ENCODE measurements around the gene TBKBP1. TPM values are rescaled to one million over a fixed set of nuclear protein-coding genes. Genes with fewer than 3 reads are reported as not detected.

Gene TBKBP1
- total RNA-seq, 4 donors from 2014 or later = 3.1 to 12.7 (median 7.9) TPM

DNA sequence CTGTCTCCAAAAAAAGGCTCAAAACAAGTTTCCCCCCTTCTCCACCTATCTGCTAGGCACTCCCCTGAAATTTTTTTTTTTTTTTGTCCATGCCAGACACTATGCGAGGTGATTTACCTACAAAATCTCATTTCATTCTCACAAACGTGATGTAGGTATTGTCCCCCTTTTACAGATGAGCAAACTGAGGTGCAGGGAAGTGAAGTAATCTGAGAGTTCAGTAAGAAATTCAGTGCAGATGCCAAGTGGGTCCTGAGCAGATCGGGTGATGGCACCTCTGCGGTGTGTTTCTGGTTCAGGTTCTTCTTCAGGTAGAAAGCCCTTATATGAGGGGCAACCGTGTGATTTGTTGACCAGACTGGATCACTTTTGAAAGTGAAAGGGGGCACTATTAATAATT is 9.7 kb downstream of the TBKBP1 start:
- intact Hi-C loops (cut with DNase I) = no loop called here
- H3K4me3 ChIP-seq = no peak overlapping the region
- TF ChIP-seq POLR2A (IDR thresholded peaks at IDR 0.05) = no peak
- TF ChIP-seq, protein P1, sequence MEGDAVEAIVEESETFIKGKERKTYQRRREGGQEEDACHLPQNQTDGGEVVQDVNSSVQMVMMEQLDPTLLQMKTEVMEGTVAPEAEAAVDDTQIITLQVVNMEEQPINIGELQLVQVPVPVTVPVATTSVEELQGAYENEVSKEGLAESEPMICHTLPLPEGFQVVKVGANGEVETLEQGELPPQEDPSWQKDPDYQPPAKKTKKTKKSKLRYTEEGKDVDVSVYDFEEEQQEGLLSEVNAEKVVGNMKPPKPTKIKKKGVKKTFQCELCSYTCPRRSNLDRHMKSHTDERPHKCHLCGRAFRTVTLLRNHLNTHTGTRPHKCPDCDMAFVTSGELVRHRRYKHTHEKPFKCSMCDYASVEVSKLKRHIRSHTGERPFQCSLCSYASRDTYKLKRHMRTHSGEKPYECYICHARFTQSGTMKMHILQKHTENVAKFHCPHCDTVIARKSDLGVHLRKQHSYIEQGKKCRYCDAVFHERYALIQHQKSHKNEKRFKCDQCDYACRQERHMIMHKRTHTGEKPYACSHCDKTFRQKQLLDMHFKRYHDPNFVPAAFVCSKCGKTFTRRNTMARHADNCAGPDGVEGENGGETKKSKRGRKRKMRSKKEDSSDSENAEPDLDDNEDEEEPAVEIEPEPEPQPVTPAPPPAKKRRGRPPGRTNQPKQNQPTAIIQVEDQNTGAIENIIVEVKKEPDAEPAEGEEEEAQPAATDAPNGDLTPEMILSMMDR (IDR thresholded peaks at IDR 0.05) = no peak
- H3K9me3 ChIP-seq = no peaks in the 10 kb centered on the region
- peaks cover 0 to 45% (median 13%) of the 10 kb centered on the region in 3 donors for H3K4me1 ChIP-seq
- DNase-seq = no peak
- H3K36me3 ChIP-seq = peaks cover 0 to 38% (median 0%) of the 10 kb centered on the region in 3 donors
- H3K27ac ChIP-seq = no peak overlapping the region
- WGBS, 2 donors = 77 to 85% methylated on average over 5 of the region's 5 CpGs
- H3K27me3 ChIP-seq = no peaks in the 10 kb centered on the region

DNA sequence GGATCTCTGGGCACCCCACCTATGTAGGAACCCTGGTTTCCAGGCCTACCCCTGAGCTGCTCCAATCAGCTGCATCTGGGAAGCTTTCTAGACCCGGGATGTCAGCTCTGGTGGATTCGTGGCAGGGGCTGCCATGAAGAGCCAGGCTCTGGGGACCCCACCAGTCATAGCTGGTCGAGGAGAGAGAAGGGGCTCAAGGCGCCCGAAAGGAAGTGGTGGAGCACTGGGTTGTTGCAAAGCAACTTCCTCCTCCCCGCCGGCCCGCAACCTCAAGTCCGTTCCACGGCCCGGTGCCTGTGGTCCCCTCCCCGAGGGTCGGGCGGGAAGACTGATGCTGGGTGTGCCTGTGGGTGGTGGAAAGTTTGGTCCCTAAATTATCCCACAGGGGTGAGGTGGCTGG is 10.2 kb downstream of the TBKBP1 start:
- no peak for DNase-seq
- TF ChIP-seq, protein P1 (IDR thresholded peaks at IDR 0.05) = no peak

DNA sequence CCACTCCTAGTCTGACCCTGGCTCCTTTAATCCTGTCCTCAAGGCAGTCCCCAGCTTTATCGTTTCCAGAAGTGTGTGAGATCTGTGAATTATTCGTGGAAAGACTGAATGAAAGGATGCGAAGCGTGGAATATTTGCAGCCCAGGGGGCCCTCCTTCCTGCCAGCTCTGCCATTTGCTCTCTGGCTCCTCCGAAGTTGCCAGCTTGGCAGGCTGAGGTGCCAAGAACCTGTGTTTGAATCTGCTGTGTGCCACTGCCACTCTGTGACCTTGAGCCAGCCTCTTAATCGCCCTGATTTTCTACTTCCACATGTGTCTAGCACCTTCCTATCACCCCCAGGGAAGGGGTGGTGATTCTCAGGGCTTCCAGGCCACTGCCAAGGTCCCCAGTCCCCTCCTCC is 10.8 kb downstream of the TBKBP1 start:
- TF ChIP-seq, protein P1 (IDR thresholded peaks at IDR 0.05) = no peak
- no peak for TF ChIP-seq POLR2A (IDR thresholded peaks at IDR 0.05)
- Histone ChIP-seq H3K4me3 (no peak overlapping the region), H3K27ac (no peak overlapping the region), H3K36me3 (peaks cover 0 to 37% (median 0%) of the 10 kb centered on the region in 3 donors), H3K9me3 (no peaks in the 10 kb centered on the region), H3K27me3 (no peaks in the 10 kb centered on the region), H3K4me1 (peaks cover 0 to 47% (median 13%) of the 10 kb centered on the region in 3 donors)
- intact Hi-C loops (cut with DNase I) = no loop called here
- 58 to 71% methylated on average over 5 to 6 of the region's 6 CpGs for WGBS, 2 donors
- DNase-seq = no peak

More for the DNA sequence above, 10.2 kb downstream of the TBKBP1 start:
- WGBS, 2 donors = 78 to 83% methylated on average over 4 to 11 of the region's 14 CpGs
- Histone ChIP-seq H3K27me3 (no peaks in the 10 kb centered on the region), H3K4me3 (no peak overlapping the region), H3K9me3 (no peaks in the 10 kb centered on the region), H3K36me3 (peaks cover 0 to 37% (median 0%) of the 10 kb centered on the region in 3 donors), H3K27ac (no peak overlapping the region), H3K4me1 (peaks cover 0 to 43% (median 13%) of the 10 kb centered on the region in 3 donors)
- intact Hi-C loops (cut with DNase I) = no loop called here

DNA sequence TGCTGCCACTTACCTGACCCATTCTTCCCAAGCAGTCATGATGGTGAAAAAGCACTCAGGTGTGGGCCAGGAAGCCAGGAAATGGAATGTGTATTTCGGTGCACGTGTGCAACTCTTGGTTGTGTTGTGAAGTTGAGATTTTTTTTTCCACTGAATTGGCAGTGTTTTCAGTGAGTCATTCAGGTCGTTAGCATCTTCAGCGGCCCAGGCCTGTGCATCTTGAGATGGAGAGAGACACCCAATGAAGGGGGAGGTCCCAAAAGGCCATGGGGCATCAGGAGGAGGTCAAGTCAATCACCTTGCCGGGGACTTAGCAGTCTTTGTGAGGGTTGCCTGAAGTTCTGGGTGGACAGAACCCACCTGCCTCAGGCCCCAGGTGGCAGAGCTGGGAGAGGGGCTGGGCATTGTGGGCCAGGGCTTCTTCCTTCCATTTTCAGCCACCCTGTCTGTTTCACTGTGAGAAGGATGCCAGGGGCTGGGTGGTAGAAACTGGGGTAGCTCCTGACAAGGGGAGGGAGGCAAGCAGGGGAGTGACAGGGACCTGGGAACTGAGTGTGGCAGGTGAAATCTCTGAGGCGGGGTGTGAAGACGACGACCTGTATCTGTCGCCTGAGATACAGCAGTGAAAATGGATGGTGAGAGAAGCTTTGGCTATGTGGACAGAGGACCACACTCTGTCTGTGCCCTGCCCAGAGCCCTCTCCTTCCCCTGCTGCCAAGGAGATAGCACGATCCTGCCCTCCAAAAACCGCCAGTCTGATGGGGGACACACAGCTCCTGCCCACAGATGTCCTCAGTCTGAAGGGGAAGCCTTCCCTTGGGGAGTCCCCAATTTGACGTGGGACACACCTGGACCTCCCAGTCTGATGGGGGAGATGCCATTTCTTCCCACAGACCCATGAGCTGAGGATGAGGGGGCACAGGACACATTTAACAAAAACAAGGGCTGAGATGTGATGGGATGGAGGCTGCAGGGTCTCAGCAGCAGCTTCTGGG is 11.9 kb downstream of the TBKBP1 start:
- H3K27ac ChIP-seq = no peak overlapping the region
- intact Hi-C loops (cut with DNase I) = no loop called here
- WGBS, 2 donors = 56 to 61% methylated on average over 9 to 10 of the region's 12 CpGs

More for the DNA sequence above, 11.9 kb downstream of the TBKBP1 start:
- Histone ChIP-seq H3K9me3 (no peaks in the 10 kb centered on the region), H3K4me3 (no peak overlapping the region), H3K36me3 (peaks cover 0 to 39% (median 6%) of the 10 kb centered on the region in 3 donors), H3K27me3 (no peaks in the 10 kb centered on the region), H3K4me1 (peaks cover 0 to 47% (median 13%) of the 10 kb centered on the region in 3 donors)
- DNase-seq = no peak
- TF ChIP-seq, protein P1 (IDR thresholded peaks at IDR 0.05) = no peak
- no peak for TF ChIP-seq POLR2A (IDR thresholded peaks at IDR 0.05)

Measured in esophagus squamous epithelium (tissue), 5 donors.